GM12878 (cell line): ENCODE results near the gene SMOC2. TPM values are rescaled to one million over a fixed set of nuclear protein-coding genes. Genes with fewer than 3 reads are reported as not detected.
"Not testable (repeated sequence)": the region's sequence is repeated elsewhere in the genome, so short reads cannot be mapped to it uniquely, and the experiment has no call there.

Experiments used
- ATAC-seq: fragments of 200-7000 bp; cut with Tn5 transposase; 3 replicates; pipeline ENCODE4 v1.9.1; 2020; ENCODE audit warnings: mild to moderate bottlenecking, moderate library complexity
- BruUV-seq: library from RNA; stranded (reverse); fragments of 400-500 nt; replicated peaks from 2 replicates; lab custom pipeline; 2021; lab: Mats Ljungman, UMichigan
- CTCF ChIA-PET: fragments of 300-600 bp; sonication (Branson Sonifier 250); formaldehyde crosslinking; extraction: SDS; loops from one replicate; lab custom pipeline; 2021; ENCODE audit warnings: inconsistent platforms; lab: Yijun Ruan, JAX
- POLR2A ChIA-PET: fragments of 350-600 bp; formaldehyde crosslinking; extraction: SDS; loops from one replicate; lab custom pipeline; 2021; ENCODE audit warnings: inconsistent platforms; lab: Charles Lee
- RAD21 ChIA-PET: fragments of 300-600 bp; sonication (Branson Sonifier 250); formaldehyde crosslinking; loops from one replicate; lab custom pipeline; 2023; ENCODE audit warnings: antibody characterized with exemption; ENCODE audit not compliant: unreplicated experiment; lab: Charles Lee
- SMC1A ChIA-PET: fragments of 300-600 bp; sonication (Branson Sonifier 250); formaldehyde crosslinking; loops from one replicate; lab custom pipeline; 2023; ENCODE audit not compliant: unreplicated experiment, uncharacterized antibody; lab: Charles Lee
- DNase-seq: peaks from one replicate; pipeline ENCODE4 v3.0.0-alpha.2; 2011; ENCODE audit warnings: low read depth, low spot score
- FAIRE-seq: peaks from 3 replicates; lab custom pipeline; 2011; peaks lifted over from hg19 to GRCh38; lab: Jason Lieb, UNC
- H2AFZ ChIP-seq: 2 replicates; pipeline ENCODE4 v1.6.0; 2011; ENCODE audit warnings: low read depth, low read length, control low read depth; ENCODE audit not compliant: control insufficient read depth
- H3K27ac ChIP-seq: 2 replicates; pipeline ENCODE4 v1.5.1; 2011; ENCODE audit warnings: control low read depth; ENCODE audit not compliant: control insufficient read depth, insufficient read depth
- H3K27me3 ChIP-seq, 2 experiments: replicated peaks in 1 of 2; 2 replicates each; pipeline versions ENCODE4 v1.6.0 to v1.6.1; 2011; ENCODE audit warnings: low read length in 1 of 2; ENCODE audit not compliant: control insufficient read depth in 2 of 2, insufficient read depth in 2 of 2
- H3K36me3 ChIP-seq, 2 experiments: 2 replicates each; pipeline ENCODE4 v1.5.1; 2011; ENCODE audit warnings: low read length in 1 of 2; ENCODE audit not compliant: control insufficient read depth in 2 of 2, insufficient read depth in 2 of 2
- H3K4me1 ChIP-seq: 2 replicates; pipeline ENCODE4 v1.6.1; 2011; ENCODE audit warnings: mild to moderate bottlenecking, low read length, moderate library complexity, mixed read lengths; ENCODE audit not compliant: control insufficient read depth, insufficient read depth
- H3K4me2 ChIP-seq: 2 replicates; pipeline ENCODE4 v1.6.0; 2011; ENCODE audit warnings: control low read depth; ENCODE audit not compliant: control insufficient read depth, insufficient read depth
- H3K4me3 ChIP-seq: fragments of 200-600 bp; sonication (generic); 2 replicates; pipeline ENCODE4 v1.5.1; 2016
- H3K79me2 ChIP-seq: 2 replicates; pipeline ENCODE4 v1.6.0; 2011; ENCODE audit warnings: low read length; ENCODE audit not compliant: control insufficient read depth, insufficient read depth
- H3K9ac ChIP-seq: 2 replicates; pipeline ENCODE4 v1.8.0; 2011; ENCODE audit warnings: low read length, control low read depth, mixed read lengths; ENCODE audit not compliant: control insufficient read depth, insufficient read depth
- H3K9me3 ChIP-seq: replicated peaks from 3 replicates; pipeline ENCODE4 v1.5.1; 2011; ENCODE audit warnings: mild to moderate bottlenecking, low read length; ENCODE audit not compliant: control insufficient read depth, insufficient read depth
- H4K20me1 ChIP-seq: 2 replicates; pipeline ENCODE4 v1.6.0; 2011; ENCODE audit not compliant: control insufficient read depth, insufficient read depth
- CREM ChIP-seq: IDR thresholded peaks from 2 replicates; pipeline ENCODE4 v1.6.1; 2014; ENCODE audit warnings: antibody characterized with exemption, low read depth
- EP300 ChIP-seq, 2 experiments: fragments of 150-350 bp in 1 of 2; IDR thresholded peaks; 2 replicates each; pipeline ENCODE4 v1.6.1; 2011 to 2012; ENCODE audit warnings: low read depth in 2 of 2, low read length in 2 of 2, borderline replicate concordance in 1 of 2, improper control_type of control experiment in 1 of 2, inconsistent platforms in 1 of 2; ENCODE audit not compliant: control insufficient read depth in 1 of 2
- FOS ChIP-seq: IDR thresholded peaks from 3 replicates; pipeline ENCODE4 v1.6.1; 2011; ENCODE audit warnings: borderline replicate concordance; ENCODE audit not compliant: insufficient read length; ENCODE audit errors: extremely low read depth
- IRF4 ChIP-seq: IDR thresholded peaks from 2 replicates; pipeline ENCODE4 v1.6.1; 2011; ENCODE audit warnings: low read depth, low read length
- MXI1 ChIP-seq: fragments of 150-350 bp; IDR thresholded peaks from 2 replicates; pipeline ENCODE4 v1.6.1; 2011; ENCODE audit warnings: low read depth, mild to moderate bottlenecking, inconsistent platforms, low read length, improper control_type of control experiment
- NBN ChIP-seq: fragments of 450-650 bp; IDR thresholded peaks from 2 replicates; pipeline ENCODE4 v1.6.1; 2016
- NFIC ChIP-seq: IDR thresholded peaks from 2 replicates; pipeline ENCODE4 v1.6.1; 2012; ENCODE audit warnings: low read depth, mild to moderate bottlenecking, inconsistent platforms, low read length, moderate library complexity
- RUNX3 ChIP-seq: IDR thresholded peaks from 2 replicates; pipeline ENCODE4 v1.6.1; 2012; ENCODE audit warnings: low read length, inconsistent platforms
- TCF7 ChIP-seq: IDR thresholded peaks from 2 replicates; pipeline ENCODE4 v1.6.1; 2014; ENCODE audit warnings: antibody characterized with exemption, borderline replicate concordance
- ZNF207 ChIP-seq: fragments of 450-650 bp; IDR thresholded peaks from 2 replicates; pipeline ENCODE4 v1.6.1; 2014; ENCODE audit warnings: antibody characterized with exemption, mild to moderate bottlenecking, borderline replicate concordance
- ZNF622 ChIP-seq: fragments of 450-650 bp; IDR thresholded peaks from 2 replicates; pipeline ENCODE4 v1.6.1; 2017; ENCODE audit warnings: mild to moderate bottlenecking, inconsistent platforms
- ZZZ3 ChIP-seq: IDR thresholded peaks from 2 replicates; pipeline ENCODE4 v1.6.1; 2011; ENCODE audit warnings: low read depth; ENCODE audit not compliant: control insufficient read depth, insufficient read length
- WGBS: methylation state at CpG from one replicate; pipeline ENCODE4 v1.1.6; 2016; ENCODE audit warnings: low lambda C conversion rate; ENCODE audit not compliant: insufficient replicate concordance, insufficient coverage; ENCODE audit errors: missing lambda C conversion rate; 5-methylcytosine and 5-hydroxymethylcytosine counted together
- in situ Hi-C: fragments of 300-500 bp; cut with MboI; formaldehyde crosslinking; loops from 9 replicates; pipeline ENCODE4 v1.14.3; 2018; ENCODE audit warnings: mixed read lengths
- intact Hi-C: fragments of 100-400 bp; cut with micrococcal nuclease; formaldehyde crosslinking; loops from one replicate; pipeline ENCODE4 v1.14.2; 2022; ENCODE audit not compliant: unreplicated experiment
- polyA plus RNA-seq, 11 experiments: library from polyadenylated mRNA; depleted of rRNA in 4 of 11; unstranded in 6 of 11; stranded (reverse) in 5 of 11; fragments of >200 nt; fragmentation: Nextera tagmentation in 4 of 11; fragmentation: Illumina TruSeq in 1 of 11; extraction: Ambion mirVana in 4 of 11; extraction: Trizol in 1 of 11; gene quantifications; 1 replicate in 1 of 11; 2 replicates in 10 of 11; pipeline versions ENCODE4 v1.2.1 to v1.2.3, GENCODE V29; 2011 to 2016; ENCODE audit warnings: inconsistent platforms in 2 of 11, missing spikeins in 2 of 11, low read depth in 1 of 11
- total RNA-seq, 4 experiments: library from RNA; depleted of rRNA in 3 of 4; stranded (reverse); fragments of >200 nt in 3 of 4; fragmentation: Illumina TruSeq in 1 of 4; extraction: Trizol in 1 of 4; gene quantifications; 2 replicates each; pipeline versions ENCODE4 v1.2.1 to v1.2.3, GENCODE V29; 2013 to 2021
- TF ChIP-seq, protein P1 (sequence below): fragments of 450-650 bp; IDR thresholded peaks from 2 replicates; pipeline ENCODE4 v1.6.1; 2017; ENCODE audit warnings: borderline replicate concordance

Gene SMOC2
- total and polyA plus RNA-seq, 10 of the 15 experiments (the other 5 are each of a cell fraction or from before 2014, with no cell fraction given) = 0.10 to 0.12 TPM; not detected in 8

DNA sequence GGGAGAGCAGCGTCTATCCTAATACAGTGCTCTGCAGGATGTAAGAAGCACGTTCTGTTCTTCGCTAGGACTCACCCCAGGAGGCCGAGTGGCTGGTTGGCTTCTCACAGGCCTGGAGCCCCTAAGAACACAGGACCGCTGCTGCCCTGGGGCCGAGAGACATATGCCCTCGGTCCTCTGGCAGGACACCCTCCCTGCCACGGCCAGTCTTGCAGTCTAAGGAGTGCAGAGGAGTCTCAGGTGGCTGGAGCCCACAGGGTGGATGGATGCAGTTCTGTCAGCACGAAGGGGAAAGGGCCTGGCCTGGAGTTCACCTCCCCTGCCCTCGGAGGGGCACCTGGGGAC, 96.5 kb downstream of the SMOC2 start:
- POLR2A ChIA-PET = no interaction called here
- BruUV-seq = no TSS peak
- TF ChIP-seq NFIC = no peak
- no peak for TF ChIP-seq ZNF622
- TF ChIP-seq, protein P1, sequence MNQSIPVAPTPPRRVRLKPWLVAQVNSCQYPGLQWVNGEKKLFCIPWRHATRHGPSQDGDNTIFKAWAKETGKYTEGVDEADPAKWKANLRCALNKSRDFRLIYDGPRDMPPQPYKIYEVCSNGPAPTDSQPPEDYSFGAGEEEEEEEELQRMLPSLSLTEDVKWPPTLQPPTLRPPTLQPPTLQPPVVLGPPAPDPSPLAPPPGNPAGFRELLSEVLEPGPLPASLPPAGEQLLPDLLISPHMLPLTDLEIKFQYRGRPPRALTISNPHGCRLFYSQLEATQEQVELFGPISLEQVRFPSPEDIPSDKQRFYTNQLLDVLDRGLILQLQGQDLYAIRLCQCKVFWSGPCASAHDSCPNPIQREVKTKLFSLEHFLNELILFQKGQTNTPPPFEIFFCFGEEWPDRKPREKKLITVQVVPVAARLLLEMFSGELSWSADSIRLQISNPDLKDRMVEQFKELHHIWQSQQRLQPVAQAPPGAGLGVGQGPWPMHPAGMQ = no peak
- no peak for TF ChIP-seq RUNX3
- TF ChIP-seq ZNF207 = no peak
- no peak for TF ChIP-seq MXI1
- TF ChIP-seq TCF7 = no peak
- no peak for TF ChIP-seq IRF4
- no peak for TF ChIP-seq FOS
- TF ChIP-seq ZZZ3 = no peak
- TF ChIP-seq NBN = no peak
- no peak for TF ChIP-seq EP300 (IDR thresholded peaks at IDR 0.05; ENCODE audit: borderline replicate concordance in 1 of 2, control insufficient read depth in 1 of 2, low read depth in 2 of 2, low read length in 2 of 2)
- no peak for TF ChIP-seq CREM
- Histone ChIP-seq H3K9me3 (no peaks in the 10 kb centered on the region), H3K9ac (no peak overlapping the region), H3K79me2 (no peaks in the 10 kb centered on the region), H4K20me1 (no peaks in the 10 kb centered on the region), H3K4me2 (no peak overlapping the region), H3K27ac (no peak overlapping the region), H3K27me3 (no peaks in the 10 kb centered on the region), H2AFZ (no peak overlapping the region), H3K36me3 (no peaks in the 10 kb centered on the region), H3K4me3 (no peak overlapping the region), H3K4me1 (no peaks in the 10 kb centered on the region)
- 5% methylated on average over 10 of the region's 10 CpGs for WGBS
- SMC1A ChIA-PET = no interaction called here
- CTCF ChIA-PET = no interaction called here
- RAD21 ChIA-PET = no interaction called here
- in situ Hi-C loops (no loop called here), intact Hi-C loops (no loop called here)
- ATAC-seq (no peak), DNase-seq (no peak), FAIRE-seq (no peak)

DNA sequence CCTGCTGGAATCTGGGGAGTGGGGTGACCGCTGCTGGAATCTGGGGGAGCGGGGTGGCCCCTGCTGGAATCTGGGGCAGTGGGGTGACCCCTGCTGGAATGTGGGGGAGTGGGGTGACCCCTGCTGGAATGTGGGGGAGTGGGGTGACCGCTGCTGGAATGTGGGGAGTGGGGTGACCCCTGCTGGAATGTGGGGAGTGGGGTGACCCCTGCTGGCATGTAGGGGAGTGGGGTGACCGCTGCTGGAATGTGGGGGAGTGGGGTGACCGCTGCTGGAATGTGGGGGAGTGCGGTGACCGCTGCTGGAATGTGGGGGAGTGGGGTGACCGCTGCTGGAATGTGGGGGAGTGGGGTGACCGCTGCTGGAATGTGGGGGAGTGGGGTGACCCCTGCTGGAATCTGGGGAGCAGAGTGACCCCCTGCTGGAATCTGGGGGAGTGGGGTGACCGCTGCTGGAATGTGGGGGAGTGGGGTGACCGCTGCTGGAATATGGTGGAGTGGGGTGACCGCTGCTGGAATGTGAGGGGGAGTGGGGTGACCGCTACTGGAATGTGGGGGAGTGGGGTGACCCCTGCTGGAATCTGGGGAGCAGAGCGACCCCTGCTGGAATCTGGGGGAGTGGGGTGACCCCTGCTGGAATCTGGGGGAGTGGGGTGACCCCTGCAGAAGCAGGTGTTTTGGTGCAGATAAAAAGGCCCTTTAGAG, 97.4 kb downstream of the SMOC2 start:
- RAD21 ChIA-PET, SMC1A ChIA-PET, in situ Hi-C loops: not testable (repeated sequence)

More for the DNA sequence above, 97.4 kb downstream of the SMOC2 start:
- H3K9ac ChIP-seq, H2AFZ ChIP-seq, DNase-seq, H3K4me1 ChIP-seq, H3K36me3 ChIP-seq, ATAC-seq, H3K4me3 ChIP-seq, H3K79me2 ChIP-seq, H3K4me2 ChIP-seq, BruUV-seq, H3K9me3 ChIP-seq, CTCF ChIA-PET, intact Hi-C loops, H3K27ac ChIP-seq, H4K20me1 ChIP-seq, H3K27me3 ChIP-seq, FAIRE-seq, POLR2A ChIA-PET: not testable (repeated sequence)
- 44% methylated on average over 10 of the region's 14 CpGs for WGBS
